Esophagus squamous epithelium (tissue), 5 donors: ENCODE results near the gene KRTAP19-6. TPM values are rescaled to one million over a fixed set of nuclear protein-coding genes. Genes with fewer than 3 reads are reported as not detected.

Source experiments
- DNase-seq: peaks from one replicate; lab custom pipeline; 2025; lab: John Stamatoyannopoulos, UW
- H3K27ac ChIP-seq, 4 donors: fragments of 200-600 bp; sonication (generic); one replicate each; pipeline ENCODE4 v1.5.1; 2016 to 2019; ENCODE audit warnings: mild to moderate bottlenecking in 1 of 4
- H3K27me3 ChIP-seq, 4 donors: fragments of 200-600 bp; sonication (generic); 1 replicate in 3 of 4; 2 replicates in 1 of 4; pipeline versions ENCODE4 v1.5.1 to v1.6.0; 2017 to 2021; ENCODE audit warnings: antibody characterized with exemption in 1 of 4
- H3K36me3 ChIP-seq, 3 donors: fragments of 200-600 bp; sonication (generic); one replicate each; pipeline ENCODE4 v1.5.1; 2016 to 2019
- H3K4me1 ChIP-seq, 3 donors: fragments of 200-600 bp; sonication (generic); one replicate each; pipeline ENCODE4 v1.5.1; 2017 to 2019
- H3K4me3 ChIP-seq, 4 donors: fragments of 200-600 bp; sonication (generic); 1 replicate in 3 of 4; 2 replicates in 1 of 4; pipeline ENCODE4 v1.5.1; 2016 to 2019; ENCODE audit warnings: mild to moderate bottlenecking in 2 of 4, moderate library complexity in 1 of 4
- H3K9me3 ChIP-seq, 3 donors: fragments of 200-600 bp; sonication (generic); one replicate each; pipeline ENCODE4 v1.5.1; 2016 to 2019
- CTCF ChIP-seq, 6 experiments: fragments of 450-650 bp in 4 of 6; fragments of 200-600 bp in 2 of 6; sonication (generic) in 2 of 6; IDR thresholded peaks; one replicate each; pipeline ENCODE4 v1.5.1; 2016 to 2019; ENCODE audit warnings: antibody characterized with exemption in 6 of 6, mild to moderate bottlenecking in 4 of 6, moderate library complexity in 4 of 6
- POLR2A ChIP-seq, 4 donors: fragments of 450-650 bp; IDR thresholded peaks; one replicate each; pipeline ENCODE4 v1.6.1; 2017; ENCODE audit warnings: antibody characterized with exemption in 4 of 4, mild to moderate bottlenecking in 4 of 4, moderate library complexity in 3 of 4
- WGBS, 2 donors: methylation state at CpG; one replicate each; pipeline ENCODE4 v1.1.5; 2018; 5-methylcytosine and 5-hydroxymethylcytosine counted together
- intact Hi-C: fragments of 100-400 bp; cut with DNase I; formaldehyde crosslinking; loops from one replicate; pipeline ENCODE4 v1.15.0; 2022
- total RNA-seq, 4 donors: library from RNA; depleted of rRNA; stranded (reverse); fragments of >200 nt; gene quantifications; one replicate each; pipeline ENCODE4 v1.1.0, GENCODE V29; 2016
- donor health status: DM: yes; HTN: yes; CAD: no.

Gene KRTAP19-6
- not detected for total RNA-seq

- Histone ChIP-seq H3K27ac (no peak within 1 kb of the TSS), H3K27me3 (no peaks in the 10 kb centered on the region), H3K9me3 (no peaks in the 10 kb centered on the region), H3K4me1 (no peaks in the 10 kb centered on the region), H3K36me3 (no peaks in the 10 kb centered on the region), H3K4me3 (no peak within 1 kb of the TSS)
- intact Hi-C loops, result no loop called here
- 58 to 72% methylated on average over 1 of the region's 1 CpG for WGBS, 2 donors
- DNase-seq, result no peak
- TF ChIP-seq CTCF (IDR thresholded peaks at IDR 0.05) (no peak), POLR2A (IDR thresholded peaks at IDR 0.05) (no peak)
Observed at GRCh38 chr21:30541764-30542163, at the start of gene KRTAP19-6. TSS of gene KRTAP19-6 (minus strand) at chr21:30541864. CDS start at chr21:30541833, 31 bp downstream.

- H3K36me3 ChIP-seq, result no peaks in the 10 kb centered on the region
- H3K27ac ChIP-seq, result no peak within 1 kb of the TSS
- H3K4me3 ChIP-seq, result no peak within 1 kb of the TSS
- TF ChIP-seq POLR2A (IDR thresholded peaks at IDR 0.05), result no peak
- TF ChIP-seq CTCF (IDR thresholded peaks at IDR 0.05), result no peak
- intact Hi-C loops, result no loop called here
- DNase-seq, result no peak
- no peaks in the 10 kb centered on the region for H3K27me3 ChIP-seq
- no peaks in the 10 kb centered on the region for H3K4me1 ChIP-seq
- no peaks in the 10 kb centered on the region for H3K9me3 ChIP-seq
Observed at GRCh38 chr21:30590297-30590696, 48.6 kb upstream of the KRTAP19-6 start, which contains the start of gene KRTAP22-2. TSS of gene KRTAP22-2 (minus strand) at chr21:30590397.

- DNase-seq, result no peak
- Histone ChIP-seq H3K36me3 (no peaks in the 10 kb centered on the region), H3K4me3 (no peak overlapping the region), H3K27me3 (no peaks in the 10 kb centered on the region), H3K9me3 (no peaks in the 10 kb centered on the region), H3K4me1 (no peaks in the 10 kb centered on the region), H3K27ac (no peak overlapping the region)
- WGBS, 2 donors, result 69 to 77% methylated on average over 1 of the region's 1 CpG
- TF ChIP-seq POLR2A (IDR thresholded peaks at IDR 0.05), result no peak
- no peak for TF ChIP-seq CTCF (IDR thresholded peaks at IDR 0.05)
- intact Hi-C loops, result no loop called here
Observed at GRCh38 chr21:30582870-30583269, 41.2 kb upstream of the KRTAP19-6 start.

GRCh38 chr21:30580132-30580531 lies 38.5 kb upstream of the KRTAP19-6 start:
- no peak for DNase-seq
- Histone ChIP-seq H3K4me3 (no peak overlapping the region), H3K4me1 (no peaks in the 10 kb centered on the region), H3K27ac (no peak overlapping the region), H3K9me3 (no peaks in the 10 kb centered on the region), H3K27me3 (no peaks in the 10 kb centered on the region), H3K36me3 (no peaks in the 10 kb centered on the region)
- TF ChIP-seq POLR2A (IDR thresholded peaks at IDR 0.05), result no peak
- no peak for TF ChIP-seq CTCF (IDR thresholded peaks at IDR 0.05)
- intact Hi-C loops, result no loop called here
- WGBS, 2 donors, result 39 to 49% methylated on average over 3 of the region's 3 CpGs

GRCh38 chr21:30579346-30579745 lies 37.7 kb upstream of the KRTAP19-6 start:
- DNase-seq, result no peak
- H3K36me3 ChIP-seq, result no peaks in the 10 kb centered on the region
- TF ChIP-seq CTCF (IDR thresholded peaks at IDR 0.05) (no peak), POLR2A (IDR thresholded peaks at IDR 0.05) (no peak)
- WGBS, 2 donors, result 33 to 48% methylated on average over 1 of the region's 1 CpG
- no peak overlapping the region for H3K27ac ChIP-seq
- no peaks in the 10 kb centered on the region for H3K27me3 ChIP-seq
- no peaks in the 10 kb centered on the region for H3K4me1 ChIP-seq
- intact Hi-C loops, result no loop called here
- H3K9me3 ChIP-seq, result no peaks in the 10 kb centered on the region
- no peak overlapping the region for H3K4me3 ChIP-seq
